Measurements from ENCODE around the gene MGME1.

MGME1 gene

DNA sequence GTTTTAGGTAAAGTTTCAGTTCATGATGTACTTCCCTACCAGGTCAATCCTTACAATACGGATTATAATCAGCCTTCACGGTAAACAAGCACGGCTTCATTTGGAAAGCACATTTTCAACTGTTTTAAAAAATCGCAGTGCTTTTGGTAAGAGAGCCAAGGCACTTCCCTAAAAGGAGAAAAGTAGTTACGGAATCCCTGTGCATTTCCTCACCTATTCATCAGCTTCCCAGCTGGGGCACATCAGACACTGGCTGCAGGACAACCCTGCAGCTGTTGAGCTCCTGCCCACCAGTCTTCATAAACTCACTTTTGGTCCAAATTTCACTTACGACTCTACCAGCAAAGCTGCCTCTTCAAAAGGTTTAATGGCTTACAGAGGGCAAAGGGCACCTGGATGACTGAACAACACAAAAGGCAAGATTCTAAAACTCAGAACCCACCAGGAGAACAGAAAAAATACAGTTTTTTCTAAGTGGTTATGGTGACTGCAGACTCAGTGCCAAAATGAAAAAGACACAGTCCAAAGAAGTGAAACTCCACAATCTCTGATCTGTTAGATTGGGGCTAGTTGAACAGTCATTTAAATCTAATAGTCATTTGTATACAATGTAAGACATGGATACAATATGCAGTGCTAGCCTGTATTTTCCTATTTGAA, 7.8 kb upstream of the MGME1 start:
- DNase-seq (ENCODE audit: low read depth, low spot score) = no peak
- Histone ChIP-seq H3K27ac (peak overlapping the region; percentile 79), H3K36me3 (ENCODE audit: insufficient read depth, low read length) (peaks cover 77% of the 10 kb centered on the region), H3K9me3 (ENCODE audit: low read depth, low read length) (no peaks in the 10 kb centered on the region), H3K9ac (ENCODE audit: insufficient read length) (no peak overlapping the region), H3K4me3 (peak overlapping the region; percentile 37)
- TF ChIP-seq EZH2 (IDR thresholded peaks at IDR 0.05) (no peak), FOXP2 (optimal IDR thresholded peaks at IDR 0.05; ENCODE audit: control extremely low read depth, extremely low read length, insufficient read depth) (no peak), POLR2AphosphoS5 (IDR thresholded peaks at IDR 0.05; ENCODE audit: borderline replicate concordance, low read depth, low read length) (no peak)

DNA sequence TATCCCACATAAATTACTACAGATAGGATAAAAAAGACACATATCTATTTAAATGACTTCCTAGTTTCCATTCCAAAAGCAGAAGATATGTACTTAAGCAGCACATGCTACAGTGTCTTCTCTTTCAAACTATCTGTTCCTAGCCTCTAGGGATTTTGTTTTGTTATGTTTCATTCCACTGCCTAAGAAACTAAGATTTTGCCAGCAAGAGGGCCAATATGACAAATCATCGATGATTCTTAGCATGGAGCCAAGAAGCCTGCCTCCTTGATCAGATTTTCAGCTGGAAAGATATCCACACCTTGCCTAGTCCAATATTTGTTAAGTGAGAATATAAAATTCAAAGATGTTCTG, 7.3 kb upstream of the MGME1 start:
- Histone ChIP-seq H3K36me3 (ENCODE audit: insufficient read depth, low read length) (peaks cover 77% of the 10 kb centered on the region), H3K27ac (peak overlapping the region; percentile 79), H3K9ac (ENCODE audit: insufficient read length) (no peak overlapping the region), H3K9me3 (ENCODE audit: low read depth, low read length) (no peaks in the 10 kb centered on the region), H3K4me3 (peak overlapping the region; percentile 37)
- no peak for DNase-seq (ENCODE audit: low read depth, low spot score)
- TF ChIP-seq FOXP2 (optimal IDR thresholded peaks at IDR 0.05; ENCODE audit: control extremely low read depth, extremely low read length, insufficient read depth) (no peak), POLR2AphosphoS5 (IDR thresholded peaks at IDR 0.05; ENCODE audit: borderline replicate concordance, low read depth, low read length) (no peak), EZH2 (IDR thresholded peaks at IDR 0.05) (no peak)

DNA sequence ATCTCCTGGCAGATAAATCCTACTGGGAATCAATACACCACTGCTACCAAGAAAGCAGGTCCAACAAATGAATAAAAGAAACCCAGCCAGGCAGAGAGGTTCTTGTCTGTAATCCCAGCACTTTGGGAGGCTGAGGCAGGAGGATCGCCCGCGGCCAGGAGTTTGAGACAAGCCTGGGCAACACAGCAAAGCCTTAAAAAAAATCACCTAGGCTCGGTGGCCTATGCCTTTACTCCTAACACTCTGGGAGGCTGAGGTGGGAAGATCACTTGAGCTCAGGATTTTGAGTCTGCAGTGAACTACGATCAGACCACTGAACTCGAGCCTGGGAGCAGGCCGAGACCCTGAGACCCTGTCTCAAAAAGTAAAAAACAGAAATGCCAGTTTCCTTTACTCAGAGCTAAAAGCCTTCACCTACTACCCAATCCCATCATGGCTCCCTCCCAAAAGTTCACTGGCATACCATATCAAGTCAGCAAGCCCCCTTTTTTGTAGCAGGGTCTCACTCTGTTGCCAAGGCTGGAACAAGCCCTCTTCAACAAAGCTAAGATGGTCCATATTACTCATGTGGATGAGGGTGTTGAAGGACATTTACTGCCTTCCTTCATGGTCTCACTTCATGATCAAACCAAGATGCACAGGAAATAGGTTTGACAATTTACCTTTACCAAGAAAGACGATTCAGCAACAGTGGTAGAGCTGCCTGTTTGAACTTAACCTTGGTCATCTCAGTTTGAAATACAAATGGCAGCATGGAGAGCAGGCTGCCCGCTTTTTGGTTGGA, 5.5 kb upstream of the MGME1 start:
- peak overlapping the region; percentile 99 for H3K27ac ChIP-seq
- peaks cover 79% of the 10 kb centered on the region for H3K36me3 ChIP-seq (ENCODE audit: insufficient read depth, low read length)
- no peaks in the 10 kb centered on the region for H3K9me3 ChIP-seq (ENCODE audit: low read depth, low read length)
- H3K4me3 ChIP-seq = peak overlapping the region; percentile 80
- peak overlapping the region; percentile 93 for H3K9ac ChIP-seq (ENCODE audit: insufficient read length)
- TF ChIP-seq POLR2AphosphoS5 (IDR thresholded peaks at IDR 0.05; ENCODE audit: borderline replicate concordance, low read depth, low read length) (no peak), FOXP2 (optimal IDR thresholded peaks at IDR 0.05; ENCODE audit: control extremely low read depth, extremely low read length, insufficient read depth) (no peak), EZH2 (IDR thresholded peaks at IDR 0.05) (no peak)
- DNase-seq (ENCODE audit: low read depth, low spot score) = no peak

DNA sequence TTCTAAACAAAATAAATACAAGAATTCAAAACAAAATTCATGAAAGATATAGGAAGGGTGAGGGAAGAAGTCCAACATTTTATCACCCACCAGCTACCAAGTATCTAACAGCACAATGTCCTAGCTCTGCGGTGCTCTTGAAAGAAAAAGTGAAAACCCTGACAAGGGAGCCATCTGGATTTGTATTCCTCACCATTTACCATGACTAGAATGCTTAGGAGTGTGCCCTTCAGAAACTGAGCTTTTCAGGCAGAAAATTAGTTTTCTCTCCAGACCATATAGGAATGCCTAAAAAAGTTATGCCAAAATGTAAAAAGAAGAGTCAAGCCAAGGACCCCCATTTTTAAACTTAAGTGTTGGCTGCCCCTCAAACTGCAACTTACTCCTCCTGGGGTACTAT, 4.7 kb upstream of the MGME1 start:
- H3K36me3 ChIP-seq (ENCODE audit: insufficient read depth, low read length) = peaks cover 78% of the 10 kb centered on the region
- peak overlapping the region; percentile 80 for H3K4me3 ChIP-seq
- TF ChIP-seq EZH2 (IDR thresholded peaks at IDR 0.05) (no peak), FOXP2 (optimal IDR thresholded peaks at IDR 0.05; ENCODE audit: control extremely low read depth, extremely low read length, insufficient read depth) (no peak), POLR2AphosphoS5 (IDR thresholded peaks at IDR 0.05; ENCODE audit: borderline replicate concordance, low read depth, low read length) (no peak)
- peak overlapping the region; percentile 99 for H3K27ac ChIP-seq
- no peak for DNase-seq (ENCODE audit: low read depth, low spot score)
- no peaks in the 10 kb centered on the region for H3K9me3 ChIP-seq (ENCODE audit: low read depth, low read length)
- H3K9ac ChIP-seq (ENCODE audit: insufficient read length) = peak overlapping the region; percentile 93

DNA sequence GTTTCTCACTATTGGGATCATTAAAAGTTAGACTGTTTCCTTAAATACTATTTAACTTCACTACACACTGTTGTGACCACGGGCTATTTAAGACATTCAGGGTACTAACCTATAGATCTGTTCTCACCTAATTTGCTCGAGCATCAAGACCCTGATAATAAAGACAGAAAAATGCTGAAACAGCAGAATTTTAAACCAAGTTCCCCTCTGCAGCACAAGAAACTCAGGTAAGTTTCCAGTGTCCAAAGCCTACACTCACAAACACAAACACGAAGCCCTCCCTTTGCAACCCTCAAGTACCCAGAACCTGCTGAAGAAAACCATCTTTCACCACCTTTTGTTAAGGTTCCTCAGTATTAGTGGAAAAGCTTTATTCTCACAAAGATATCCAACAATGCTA, 4.2 kb upstream of the MGME1 start:
- Histone ChIP-seq H3K9me3 (ENCODE audit: low read depth, low read length) (no peaks in the 10 kb centered on the region), H3K27ac (peak overlapping the region; percentile 99), H3K9ac (ENCODE audit: insufficient read length) (peak overlapping the region; percentile 93), H3K36me3 (ENCODE audit: insufficient read depth, low read length) (peaks cover 74% of the 10 kb centered on the region), H3K4me3 (peak overlapping the region; percentile 80)
- TF ChIP-seq POLR2AphosphoS5 (IDR thresholded peaks at IDR 0.05; ENCODE audit: borderline replicate concordance, low read depth, low read length) (no peak; the same call in 1 of the 2 replicates), EZH2 (IDR thresholded peaks at IDR 0.05) (no peak), FOXP2 (optimal IDR thresholded peaks at IDR 0.05; ENCODE audit: control extremely low read depth, extremely low read length, insufficient read depth) (no peak)
- DNase-seq (ENCODE audit: low read depth, low spot score) = no peak

DNA sequence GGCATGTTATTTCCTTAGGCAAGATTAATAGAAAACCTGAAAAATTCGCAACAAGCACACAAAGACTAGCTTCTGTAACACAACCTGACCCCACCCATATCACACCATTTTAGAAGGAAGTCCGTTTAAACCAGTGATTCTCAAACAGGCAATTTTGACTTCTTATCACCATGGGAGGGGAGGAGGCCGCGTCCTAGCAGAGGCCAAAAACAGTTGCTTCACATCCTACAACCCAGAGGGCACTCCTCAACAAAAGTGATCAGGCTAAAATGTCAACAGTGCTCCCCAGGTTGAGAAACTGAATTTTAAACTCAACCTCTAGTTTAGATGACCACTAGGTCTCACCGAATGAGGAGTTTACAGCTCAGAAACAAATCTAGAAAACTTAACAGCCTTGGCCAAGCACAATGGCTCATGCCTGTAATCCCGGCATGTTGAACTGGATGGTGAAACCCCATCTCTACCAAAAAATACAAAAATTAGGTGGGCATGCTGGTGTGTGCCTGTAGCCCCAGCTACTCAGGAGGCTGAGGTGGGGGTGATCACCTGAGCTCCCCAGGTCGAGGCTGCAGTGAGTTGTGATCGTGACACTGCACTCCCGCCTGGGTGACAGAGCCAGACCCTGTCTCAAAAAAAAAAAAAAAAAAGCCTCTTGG, 3.6 kb upstream of the MGME1 start:
- peak overlapping the region; percentile 93 for H3K9ac ChIP-seq (ENCODE audit: insufficient read length)
- DNase-seq (ENCODE audit: low read depth, low spot score) = no peak
- peaks cover 73% of the 10 kb centered on the region for H3K36me3 ChIP-seq (ENCODE audit: insufficient read depth, low read length)
- TF ChIP-seq FOXP2 (optimal IDR thresholded peaks at IDR 0.05; ENCODE audit: control extremely low read depth, extremely low read length, insufficient read depth) = no peak
- no peak for TF ChIP-seq EZH2 (IDR thresholded peaks at IDR 0.05)
- TF ChIP-seq POLR2AphosphoS5 (IDR thresholded peaks at IDR 0.05; ENCODE audit: borderline replicate concordance, low read depth, low read length) = no peak
- peak overlapping the region; percentile 99 for H3K27ac ChIP-seq
- no peaks in the 10 kb centered on the region for H3K9me3 ChIP-seq (ENCODE audit: low read depth, low read length)
- peak overlapping the region; percentile 80 for H3K4me3 ChIP-seq

DNA sequence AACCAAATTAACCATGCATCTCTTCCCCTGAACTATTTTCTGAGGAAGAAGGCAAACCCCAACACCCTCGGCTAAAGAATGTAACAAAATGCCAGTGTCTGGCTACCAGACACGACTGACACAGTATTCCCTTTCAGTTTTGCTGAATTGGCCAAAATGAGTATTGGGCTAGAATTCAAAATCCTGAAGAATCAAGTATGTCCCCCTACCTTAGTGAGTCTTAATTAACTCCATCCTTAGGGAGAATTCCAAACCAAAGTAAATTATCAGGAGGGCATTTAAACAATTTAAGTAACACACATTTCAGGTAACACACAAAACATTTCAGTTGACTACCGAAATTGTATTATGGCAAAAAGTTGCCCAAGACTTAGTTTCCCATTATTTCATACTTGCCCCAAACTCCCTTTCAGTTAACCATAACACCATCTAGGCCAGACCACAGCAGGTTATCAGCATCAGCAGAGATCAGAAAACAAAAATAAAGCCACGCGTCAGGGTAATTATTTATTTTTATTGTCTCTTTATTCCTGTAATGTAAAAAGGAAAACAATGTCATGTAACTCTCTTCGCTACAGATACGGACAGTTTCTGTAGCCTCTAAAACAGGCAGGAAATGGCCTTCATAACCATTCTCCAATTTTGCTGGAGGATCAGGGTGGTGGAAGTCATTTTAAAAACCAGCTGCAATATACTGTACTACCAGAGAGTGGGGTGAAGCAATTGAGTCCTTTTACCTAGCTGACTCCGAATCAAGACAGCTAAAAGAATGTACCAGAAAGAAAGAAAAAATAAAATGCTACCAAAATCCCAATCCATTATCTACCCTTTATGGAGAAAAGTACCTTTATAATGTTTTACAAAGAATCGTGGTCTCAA, 2.1 kb upstream of the MGME1 start:
- H3K9me3 ChIP-seq (ENCODE audit: low read depth, low read length) = no peaks in the 10 kb centered on the region
- TF ChIP-seq EZH2 (IDR thresholded peaks at IDR 0.05) = no peak
- peak; percentile 25; the same call in 1 of the 2 replicates for TF ChIP-seq POLR2AphosphoS5 (IDR thresholded peaks at IDR 0.05; ENCODE audit: borderline replicate concordance, low read depth, low read length)
- no peak for TF ChIP-seq FOXP2 (optimal IDR thresholded peaks at IDR 0.05; ENCODE audit: control extremely low read depth, extremely low read length, insufficient read depth)
- peak overlapping the region; percentile 99 for H3K27ac ChIP-seq
- no peak for DNase-seq (ENCODE audit: low read depth, low spot score)
- peak overlapping the region; percentile 80 for H3K4me3 ChIP-seq
- peaks cover 72% of the 10 kb centered on the region for H3K36me3 ChIP-seq (ENCODE audit: insufficient read depth, low read length)
- peak overlapping the region; percentile 93 for H3K9ac ChIP-seq (ENCODE audit: insufficient read length)

Data from SK-N-MC (cell line).